CMK (cell line): Measurements from ENCODE around the gene LYPD4.

Source experiments
- DNase-seq: peaks from one replicate; pipeline ENCODE4 v3.0.0-alpha.2; 2010; ENCODE audit warnings: low read depth

The LYPD4 gene

DNA sequence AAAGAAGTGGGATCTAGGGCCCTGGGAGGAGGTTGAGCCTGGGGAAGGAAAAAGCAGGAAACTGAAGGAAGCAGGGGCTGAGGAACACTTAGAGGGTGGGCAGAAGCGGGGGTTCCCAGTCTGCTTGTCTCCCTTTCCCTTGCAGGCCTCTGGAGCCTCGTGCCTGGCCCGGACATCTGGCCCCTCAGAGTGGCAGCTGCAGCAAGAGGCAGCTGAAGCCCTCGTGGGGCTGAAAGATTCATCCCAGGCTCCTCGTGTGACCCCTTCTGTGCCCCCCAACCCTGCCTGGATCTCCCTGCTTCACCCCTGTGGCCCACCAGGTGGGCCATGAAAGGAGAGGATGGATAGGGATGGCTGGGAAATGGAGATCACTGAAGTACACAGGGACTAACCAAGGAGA, 5.9 kb upstream of the LYPD4 start:
- no peak for DNase-seq

DNA sequence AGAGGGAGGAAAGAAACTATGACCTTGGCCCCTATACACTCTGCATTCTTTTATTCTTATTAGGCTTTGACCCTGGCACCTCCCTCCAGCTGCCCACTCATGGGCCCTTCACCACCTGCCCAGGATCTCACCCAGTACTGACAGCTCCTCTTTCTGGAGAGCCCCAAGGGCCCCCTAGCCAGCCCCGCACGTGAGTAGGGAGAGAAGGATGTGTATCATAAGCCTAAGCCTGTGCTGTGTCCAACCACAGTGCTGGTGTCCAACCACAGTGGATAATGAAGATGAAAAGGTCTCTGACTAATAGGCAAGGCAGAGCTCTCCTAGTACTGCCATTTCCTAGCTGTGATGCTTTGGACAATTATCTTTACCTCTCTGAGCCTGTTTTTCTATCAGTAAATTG, 4.6 kb upstream of the LYPD4 start:
- no peak for DNase-seq

DNA sequence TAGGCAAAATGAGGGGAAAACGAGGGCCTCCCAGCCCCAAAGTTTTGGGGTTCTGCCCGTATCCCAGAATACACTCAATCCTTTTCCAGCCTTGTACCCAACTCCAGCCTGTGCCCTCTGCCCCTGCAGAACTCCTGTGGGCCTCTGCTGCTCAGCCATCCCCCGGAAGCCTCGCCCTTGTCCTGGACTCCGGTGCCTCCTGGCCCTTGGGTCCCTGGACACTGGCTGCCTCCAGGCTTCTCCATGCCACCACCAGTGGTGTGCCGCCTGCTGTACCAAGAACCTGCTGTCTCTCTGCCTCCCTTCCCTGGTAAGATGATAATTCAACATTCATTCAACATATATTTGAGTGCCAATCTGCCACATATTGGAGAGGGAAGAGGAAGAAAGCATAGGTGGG, 4.2 kb upstream of the LYPD4 start:
- DNase-seq = no peak

DNA sequence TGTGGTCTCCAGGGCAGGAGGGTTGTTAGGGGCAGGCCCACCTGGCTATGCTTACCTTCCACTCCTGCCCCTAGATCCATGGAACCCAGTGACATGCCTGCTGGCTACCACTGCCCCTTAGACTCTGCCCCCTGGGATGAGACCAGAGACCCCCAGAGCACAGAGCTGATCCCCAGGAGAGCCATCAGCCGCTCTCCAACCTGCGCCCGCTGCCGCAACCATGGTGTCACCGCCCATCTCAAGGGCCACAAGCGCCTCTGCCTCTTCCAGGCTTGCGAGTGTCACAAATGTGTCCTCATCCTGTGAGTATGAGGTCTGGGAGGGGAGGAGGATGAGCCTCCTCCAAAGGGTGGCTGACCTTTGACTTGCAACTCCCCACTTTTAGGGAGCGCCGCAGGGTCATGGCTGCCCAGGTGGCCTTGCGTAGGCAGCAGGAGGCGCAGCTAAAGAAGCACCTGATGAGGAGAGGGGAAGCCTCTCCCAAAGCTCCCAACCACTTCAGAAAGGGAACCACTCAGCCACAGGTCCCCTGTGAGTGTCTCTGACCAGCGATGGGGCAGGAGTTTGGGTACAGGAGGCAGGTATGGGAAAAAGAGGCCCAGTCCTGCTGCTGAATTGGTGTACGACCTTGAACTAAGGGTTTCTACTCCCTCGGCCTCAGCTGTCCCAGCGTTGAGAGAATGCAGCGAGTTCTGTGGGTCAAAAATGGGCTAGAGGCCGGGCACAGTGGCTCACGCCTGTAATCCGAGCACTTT, 3.0 kb upstream of the LYPD4 start:
- no peak for DNase-seq

GRCh38 chr19:41845051-41845590, 638 bp upstream of the LYPD4 start:
- no peak for DNase-seq

GRCh38 chr19:41845001-41845050, 343 bp upstream of the LYPD4 start, which contains the start of gene DMRTC2:
Gene DMRTC2 (plus strand): TSS chr19:41845042. CDS start chr19:41847429, 2,387 bp downstream.
- DNase-seq = no peak

GRCh38 chr19:41843371-41843770, 1.1 kb downstream of the LYPD4 start:
- no peak for DNase-seq

GRCh38 chr19:41839211-41839610, 5.3 kb downstream of the LYPD4 start:
- no peak for DNase-seq

- DNase-seq = no peak
Measured at GRCh38 chr19:41837981-41838708, 6.3 kb downstream of the LYPD4 start.

- no peak for DNase-seq
Measured at GRCh38 chr19:41821003-41821735, 23.3 kb downstream of the LYPD4 start.

DNA sequence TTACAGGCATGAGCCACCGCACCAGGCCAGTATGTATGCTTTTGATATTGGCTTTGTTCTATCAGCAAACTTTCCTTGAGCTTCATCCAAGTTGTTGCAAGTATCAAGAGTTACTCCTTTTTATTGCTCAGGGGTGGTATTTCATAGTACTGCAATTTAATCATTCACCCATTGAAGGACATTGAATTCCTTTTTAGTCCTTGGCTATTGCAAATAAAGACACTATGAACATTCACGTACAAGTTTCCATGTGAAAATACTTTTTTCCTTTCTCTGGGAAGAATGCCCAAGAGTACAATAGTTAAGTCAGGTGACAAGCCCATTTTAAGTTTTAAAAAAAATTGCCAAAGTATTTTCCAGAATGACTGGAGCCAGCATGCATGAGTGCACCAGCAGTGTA, 27.7 kb downstream of the LYPD4 start:
- no peak for DNase-seq

- DNase-seq = no peak
Measured at GRCh38 chr19:41815301-41815700, 29.2 kb downstream of the LYPD4 start.

DNA sequence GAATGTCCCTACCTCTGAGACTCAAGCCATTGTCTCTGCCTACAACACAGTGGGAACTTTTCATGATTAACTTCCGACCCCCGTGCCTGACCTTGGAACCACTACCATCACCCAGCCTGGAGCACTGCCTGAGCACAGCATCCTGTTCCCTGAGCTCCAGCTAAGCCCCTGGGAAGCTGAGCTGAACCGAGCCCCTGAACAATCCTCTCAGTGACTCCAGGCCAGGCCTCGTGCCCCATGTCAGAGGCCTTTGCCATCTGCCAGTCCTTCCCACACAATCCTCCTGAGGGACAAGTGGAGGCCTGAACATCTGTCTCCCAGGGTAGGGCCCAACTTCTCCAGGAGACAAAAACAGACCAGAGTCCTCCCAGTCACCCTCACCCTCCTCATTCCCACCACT, 30.6 kb downstream of the LYPD4 start:
- DNase-seq = no peak

GRCh38 chr19:41811981-41812380, 32.5 kb downstream of the LYPD4 start:
- DNase-seq = no peak

DNA sequence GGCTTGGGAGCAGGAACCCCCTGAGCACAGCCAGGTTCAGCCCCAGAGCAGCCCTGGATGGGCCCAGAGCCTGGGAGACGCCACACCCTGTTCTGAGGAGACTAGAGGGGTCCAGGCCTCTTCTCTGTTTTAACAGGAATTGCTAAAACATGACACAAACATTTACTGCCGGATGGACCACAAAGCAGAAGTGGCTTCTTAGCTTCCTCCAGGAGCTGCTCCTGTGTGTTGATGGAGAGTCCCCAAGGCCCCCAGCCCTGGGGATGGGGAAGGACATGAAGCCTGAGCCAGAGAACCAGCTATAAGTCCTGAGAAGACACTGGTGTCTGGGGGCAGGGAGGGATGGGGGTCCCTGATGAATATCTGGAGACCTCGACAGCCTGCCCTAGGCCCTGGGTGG, 33.4 kb downstream of the LYPD4 start:
- no peak for DNase-seq

- no peak for DNase-seq
Measured at GRCh38 chr19:41810301-41810700, 34.2 kb downstream of the LYPD4 start.

DNA sequence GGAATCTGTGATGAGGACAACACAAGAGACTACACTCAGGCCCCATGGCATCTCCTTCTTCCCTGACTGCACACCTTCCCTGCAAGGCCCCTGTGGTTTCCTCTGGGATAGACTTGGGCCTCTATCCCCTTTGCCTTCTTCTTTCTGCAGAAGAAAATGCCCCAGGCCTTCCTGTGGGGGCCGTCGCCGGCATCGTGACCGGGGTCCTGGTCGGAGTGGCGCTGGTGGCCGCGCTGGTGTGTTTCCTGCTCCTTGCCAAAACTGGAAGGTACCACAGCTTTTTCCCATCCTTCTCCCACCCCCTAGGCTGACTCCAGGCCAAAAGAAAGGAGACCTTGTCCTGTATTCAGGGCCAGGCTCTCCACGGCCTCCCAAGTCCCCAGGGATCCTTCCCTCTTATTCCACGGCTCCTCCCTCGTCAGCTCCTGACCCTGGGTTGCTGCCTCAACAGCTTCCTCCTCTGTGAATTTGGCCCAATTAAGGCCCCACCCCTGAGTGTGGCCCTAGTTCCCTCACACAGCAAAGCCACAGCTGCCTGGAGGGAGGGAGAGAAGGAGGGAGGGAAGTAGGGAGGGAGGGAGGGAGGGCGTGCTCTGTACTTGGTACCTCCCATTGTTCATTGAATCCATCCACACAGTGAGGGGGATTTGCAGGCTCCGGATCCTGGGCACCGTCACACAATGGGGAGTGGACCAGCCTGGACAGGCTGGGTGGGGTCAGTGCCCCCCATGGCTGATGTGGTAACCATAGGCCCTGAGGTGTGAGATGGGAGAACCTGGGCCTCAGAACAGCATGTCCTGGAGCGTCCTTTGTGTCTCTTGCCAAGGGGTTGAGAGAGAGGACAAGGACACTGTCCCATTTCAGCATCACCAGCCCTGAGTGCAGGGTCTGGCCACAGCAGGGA, 35.6 kb downstream of the LYPD4 start:
- no peak for DNase-seq

DNA sequence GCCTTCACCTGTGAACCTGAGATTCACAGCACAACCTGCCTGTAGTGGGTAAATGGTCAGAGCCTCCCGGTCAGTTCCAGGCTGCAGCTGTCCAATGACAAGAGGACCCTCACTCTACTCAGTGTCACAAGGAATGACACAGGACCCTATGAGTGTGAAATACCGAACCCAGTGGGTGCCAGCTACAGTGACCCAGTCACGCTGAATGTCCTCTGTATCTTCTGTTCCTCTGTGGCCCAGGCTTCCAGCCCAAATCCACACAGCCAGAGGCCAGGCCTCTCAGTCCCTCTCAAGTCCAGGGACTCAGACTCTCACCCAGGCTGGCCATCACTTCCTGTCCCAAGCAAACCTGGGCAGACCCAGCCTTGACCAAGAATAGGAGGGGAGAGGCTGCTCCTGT, 37.3 kb downstream of the LYPD4 start:
- DNase-seq = no peak

DNA sequence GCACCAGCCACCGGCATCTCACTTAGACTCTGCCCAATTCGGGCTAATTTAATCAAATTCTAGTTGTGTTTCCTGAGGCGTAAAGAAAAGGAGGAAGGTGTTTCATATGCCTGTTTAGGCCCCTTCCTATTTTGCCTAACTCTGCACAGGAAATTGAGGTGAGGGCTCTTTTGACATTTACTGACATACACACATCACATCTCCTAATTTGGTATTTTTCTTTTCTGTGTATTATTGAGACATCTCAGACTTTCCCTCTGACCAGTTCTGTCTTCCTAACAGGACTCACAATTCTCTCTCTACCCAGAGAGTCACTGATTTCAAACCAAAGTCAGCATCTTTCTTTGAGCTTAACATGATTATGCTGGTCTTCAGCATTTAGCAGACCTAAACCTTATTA, 40.1 kb downstream of the LYPD4 start:
- no peak for DNase-seq

GRCh38 chr19:41802770-41803169, 41.7 kb downstream of the LYPD4 start:
- DNase-seq = no peak

- no peak for DNase-seq
Measured at GRCh38 chr19:41801792-41802211, 42.7 kb downstream of the LYPD4 start.

GRCh38 chr19:41801031-41801430, 43.5 kb downstream of the LYPD4 start:
- DNase-seq = no peak
